ENCODE data around the gene ENTPD2.

GRCh38 chr9:137020771-137021567 lies 32.9 kb downstream of the ENTPD2 start:
- TF ChIP-seq CTCF (IDR thresholded peaks at IDR 0.05) (no peak), EZH2 (IDR thresholded peaks at IDR 0.05; ENCODE audit: borderline replicate concordance, insufficient read depth, low read depth, low read length, poor library complexity, severe bottlenecking) (no peak)
